Measurements from ENCODE around the gene WDR86.

DNA sequence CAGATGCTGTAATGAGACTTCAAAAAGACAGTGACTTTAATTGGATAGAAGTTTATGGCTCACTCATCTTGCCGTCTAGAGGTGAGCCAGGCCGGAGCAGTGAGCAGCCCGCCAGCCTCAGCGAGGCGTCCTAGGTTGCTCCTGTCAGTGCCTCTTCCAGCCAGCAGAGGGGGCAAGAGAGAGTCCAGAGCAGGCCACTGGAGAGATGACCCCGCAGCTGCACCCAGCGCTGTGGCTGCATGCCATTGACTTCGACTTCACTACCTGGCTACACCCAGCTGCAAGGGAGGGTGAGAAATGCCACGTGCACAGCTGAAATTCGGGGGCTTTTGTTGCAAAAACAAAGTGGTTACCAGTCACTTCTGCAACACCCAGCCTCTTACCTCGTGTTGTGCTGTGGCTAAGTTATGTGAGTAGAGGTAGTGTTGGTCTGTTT is 41.7 kb downstream of the WDR86 start:
- TF ChIP-seq EZH2 (IDR thresholded peaks at IDR 0.05; ENCODE audit: insufficient read depth, poor library complexity, severe bottlenecking) (no peak), EZH2phosphoT487 (IDR thresholded peaks at IDR 0.05; ENCODE audit: insufficient read depth, low read depth) (no peak)
